ENCODE results near the gene FBXO48. TPM values are rescaled to one million over a fixed set of nuclear protein-coding genes. Genes with fewer than 3 reads are reported as not detected.
A peak's percentile ranks its signal among the peaks of the same experiment; 100 is the strongest.

The FBXO48 gene
- total RNA-seq, 1 experiment from 2014 or later: 0.52 TPM

- no peaks in the 10 kb centered on the region for H3K27me3 ChIP-seq (ENCODE audit: control insufficient read depth, insufficient read depth, low read length)
- H3K36me3 ChIP-seq (replicated peaks; ENCODE audit: control insufficient read depth, insufficient read depth, low read length): no peaks in the 10 kb centered on the region
- DNase-seq: no peak
- no peak overlapping the region for H3K4me3 ChIP-seq (ENCODE audit: insufficient read depth, low read depth, low read length)
Observed at GRCh38 chr2:68483011-68483410, 15.9 kb upstream of the FBXO48 start.

- H3K36me3 ChIP-seq (replicated peaks; ENCODE audit: control insufficient read depth, insufficient read depth, low read length): no peaks in the 10 kb centered on the region
- H3K4me3 ChIP-seq (ENCODE audit: insufficient read depth, low read depth, low read length): no peak overlapping the region
- no peaks in the 10 kb centered on the region for H3K27me3 ChIP-seq (ENCODE audit: control insufficient read depth, insufficient read depth, low read length)
- no peak for DNase-seq
Observed at GRCh38 chr2:68482296-68482820, 15.3 kb upstream of the FBXO48 start.

GRCh38 chr2:68478688-68479087, 11.6 kb upstream of the FBXO48 start:
- no peak overlapping the region for H3K4me3 ChIP-seq (ENCODE audit: insufficient read depth, low read depth, low read length)
- no peaks in the 10 kb centered on the region for H3K27me3 ChIP-seq (ENCODE audit: control insufficient read depth, insufficient read depth, low read length)
- no peaks in the 10 kb centered on the region for H3K36me3 ChIP-seq (replicated peaks; ENCODE audit: control insufficient read depth, insufficient read depth, low read length)
- DNase-seq: no peak

- H3K27me3 ChIP-seq (ENCODE audit: control insufficient read depth, insufficient read depth, low read length): no peaks in the 10 kb centered on the region
- no peaks in the 10 kb centered on the region for H3K36me3 ChIP-seq (replicated peaks; ENCODE audit: control insufficient read depth, insufficient read depth, low read length)
- no peak overlapping the region for H3K4me3 ChIP-seq (ENCODE audit: insufficient read depth, low read depth, low read length)
- no peak for DNase-seq
Observed at GRCh38 chr2:68476454-68476853, 9.4 kb upstream of the FBXO48 start.

- Histone ChIP-seq H3K27me3 (ENCODE audit: control insufficient read depth, insufficient read depth, low read length) (no peaks in the 10 kb centered on the region), H3K4me3 (ENCODE audit: insufficient read depth, low read depth, low read length) (no peak overlapping the region), H3K36me3 (replicated peaks; ENCODE audit: control insufficient read depth, insufficient read depth, low read length) (no peaks in the 10 kb centered on the region)
- no peak for DNase-seq
Observed at GRCh38 chr2:68475576-68475975, 8.5 kb upstream of the FBXO48 start.

- Histone ChIP-seq H3K36me3 (replicated peaks; ENCODE audit: control insufficient read depth, insufficient read depth, low read length) (no peaks in the 10 kb centered on the region), H3K27me3 (ENCODE audit: control insufficient read depth, insufficient read depth, low read length) (no peaks in the 10 kb centered on the region), H3K4me3 (ENCODE audit: insufficient read depth, low read depth, low read length) (no peak overlapping the region)
- no peak for DNase-seq
Observed at GRCh38 chr2:68475110-68475509, 8.0 kb upstream of the FBXO48 start.

- Histone ChIP-seq H3K4me3 (ENCODE audit: insufficient read depth, low read depth, low read length) (no peak overlapping the region), H3K36me3 (replicated peaks; ENCODE audit: control insufficient read depth, insufficient read depth, low read length) (no peaks in the 10 kb centered on the region), H3K27me3 (ENCODE audit: control insufficient read depth, insufficient read depth, low read length) (no peaks in the 10 kb centered on the region)
- no peak for DNase-seq
Observed at GRCh38 chr2:68472796-68473414, 5.8 kb upstream of the FBXO48 start.

- Histone ChIP-seq H3K36me3 (replicated peaks; ENCODE audit: control insufficient read depth, insufficient read depth, low read length) (no peaks in the 10 kb centered on the region), H3K4me3 (ENCODE audit: insufficient read depth, low read depth, low read length) (no peak overlapping the region), H3K27me3 (ENCODE audit: control insufficient read depth, insufficient read depth, low read length) (no peaks in the 10 kb centered on the region)
- DNase-seq: no peak
Observed at GRCh38 chr2:68471385-68471784, 4.3 kb upstream of the FBXO48 start.

- Histone ChIP-seq H3K36me3 (replicated peaks; ENCODE audit: control insufficient read depth, insufficient read depth, low read length) (no peaks in the 10 kb centered on the region), H3K4me3 (ENCODE audit: insufficient read depth, low read depth, low read length) (no peak overlapping the region), H3K27me3 (ENCODE audit: control insufficient read depth, insufficient read depth, low read length) (no peaks in the 10 kb centered on the region)
- DNase-seq: no peak
Observed at GRCh38 chr2:68469935-68470334, 2.8 kb upstream of the FBXO48 start.

- Histone ChIP-seq H3K36me3 (replicated peaks; ENCODE audit: control insufficient read depth, insufficient read depth, low read length) (no peaks in the 10 kb centered on the region), H3K27me3 (ENCODE audit: control insufficient read depth, insufficient read depth, low read length) (no peaks in the 10 kb centered on the region), H3K4me3 (ENCODE audit: insufficient read depth, low read depth, low read length) (no peak overlapping the region)
- DNase-seq: no peak
Observed at GRCh38 chr2:68468801-68469200, 1.7 kb upstream of the FBXO48 start.

- Histone ChIP-seq H3K4me3 (ENCODE audit: insufficient read depth, low read depth, low read length) (peak overlapping the region; percentile 89), H3K27me3 (ENCODE audit: control insufficient read depth, insufficient read depth, low read length) (no peaks in the 10 kb centered on the region), H3K36me3 (replicated peaks; ENCODE audit: control insufficient read depth, insufficient read depth, low read length) (no peaks in the 10 kb centered on the region)
- no peak for DNase-seq
Observed at GRCh38 chr2:68466778-68467076, 367 bp downstream of the FBXO48 start.

GRCh38 chr2:68466361-68466777, 725 bp downstream of the FBXO48 start:
- H3K27me3 ChIP-seq (ENCODE audit: control insufficient read depth, insufficient read depth, low read length): no peaks in the 10 kb centered on the region
- DNase-seq: no peak
- no peaks in the 10 kb centered on the region for H3K36me3 ChIP-seq (replicated peaks; ENCODE audit: control insufficient read depth, insufficient read depth, low read length)
- peak overlapping the region; percentile 89 for H3K4me3 ChIP-seq (ENCODE audit: insufficient read depth, low read depth, low read length)

- no peak for DNase-seq
- Histone ChIP-seq H3K27me3 (ENCODE audit: control insufficient read depth, insufficient read depth, low read length) (no peaks in the 10 kb centered on the region), H3K4me3 (ENCODE audit: insufficient read depth, low read depth, low read length) (no peak overlapping the region), H3K36me3 (replicated peaks; ENCODE audit: control insufficient read depth, insufficient read depth, low read length) (no peaks in the 10 kb centered on the region)
Observed at GRCh38 chr2:68465081-68465916, 1.8 kb downstream of the FBXO48 start.

GRCh38 chr2:68464651-68465050, 2.4 kb downstream of the FBXO48 start:
- Histone ChIP-seq H3K36me3 (replicated peaks; ENCODE audit: control insufficient read depth, insufficient read depth, low read length) (no peaks in the 10 kb centered on the region), H3K27me3 (ENCODE audit: control insufficient read depth, insufficient read depth, low read length) (no peaks in the 10 kb centered on the region), H3K4me3 (ENCODE audit: insufficient read depth, low read depth, low read length) (no peak overlapping the region)
- no peak for DNase-seq

- Histone ChIP-seq H3K4me3 (ENCODE audit: insufficient read depth, low read depth, low read length) (no peak overlapping the region), H3K36me3 (replicated peaks; ENCODE audit: control insufficient read depth, insufficient read depth, low read length) (no peaks in the 10 kb centered on the region), H3K27me3 (ENCODE audit: control insufficient read depth, insufficient read depth, low read length) (no peaks in the 10 kb centered on the region)
- DNase-seq: peak; percentile 54
Observed at GRCh38 chr2:68463287-68463877, 3.7 kb downstream of the FBXO48 start.

All from H7 (cell line).